HEK293 (cell line): ENCODE results near the gene NID2.

Experiments used
- CTCF ChIA-PET: fragments of 350-600 bp; formaldehyde crosslinking; extraction: SDS; loops from one replicate; lab custom pipeline; 2021; ENCODE audit warnings: antibody characterized with exemption; lab: Yijun Ruan, JAX
- POLR2A ChIA-PET: fragments of 300-600 bp; formaldehyde crosslinking; extraction: SDS; loops from one replicate; lab custom pipeline; 2020; ENCODE audit warnings: antibody characterized with exemption, inconsistent platforms; lab: Yijun Ruan, JAX
- H3K27ac ChIP-seq: fragments of 200-500 bp; sonication (Bioruptor generic); 2 replicates; pipeline ENCODE4 v1.5.1; 2014; ENCODE audit warnings: low read depth, low read length, control low read depth, inconsistent platforms; ENCODE audit errors: extremely low read depth
- H3K36me3 ChIP-seq, 2 experiments: fragments of 200-500 bp in 1 of 2; sonication (Bioruptor generic) in 1 of 2; 1 replicate in 1 of 2; 2 replicates in 1 of 2; pipeline ENCODE4 v1.5.1; 2014 to 2017; ENCODE audit warnings: inconsistent platforms in 2 of 2, low read length in 2 of 2; ENCODE audit not compliant: control insufficient read depth in 2 of 2, insufficient read depth in 1 of 2
- H3K4me1 ChIP-seq: fragments of 200-500 bp; sonication (Bioruptor generic); 2 replicates; pipeline ENCODE4 v1.5.1; 2014; ENCODE audit warnings: mild to moderate bottlenecking, low read length, inconsistent platforms; ENCODE audit not compliant: control insufficient read depth, insufficient read depth
- H3K4me3 ChIP-seq: 2 replicates; pipeline ENCODE4 v1.5.1; 2011; ENCODE audit warnings: low read depth, mild to moderate bottlenecking, control low read depth, low read length, moderate library complexity
- H3K9me3 ChIP-seq: fragments of 200-500 bp; sonication (Bioruptor generic); 2 replicates; pipeline ENCODE4 v1.5.1; 2014; ENCODE audit warnings: low read depth, low read length, inconsistent platforms; ENCODE audit not compliant: control insufficient read depth, insufficient read depth
- ATF2 ChIP-seq: fragments of 450-650 bp; formaldehyde crosslinking; IDR thresholded peaks from 2 replicates; pipeline ENCODE4 v1.5.1; 2016; ENCODE audit warnings: missing biosample characterization, missing genetic modification characterization, low read depth
- HIC1 ChIP-seq: fragments of 450-650 bp; formaldehyde crosslinking; IDR thresholded peaks from 2 replicates; pipeline ENCODE4 v1.5.1; 2016; ENCODE audit warnings: missing biosample characterization, missing genetic modification characterization
- REPIN1 ChIP-seq: fragments of 450-650 bp; formaldehyde crosslinking; IDR thresholded peaks from 2 replicates; pipeline ENCODE4 v1.5.1; 2017; ENCODE audit warnings: missing biosample characterization, missing genetic modification characterization, low read depth
- ZBTB1 ChIP-seq: fragments of 450-650 bp; formaldehyde crosslinking; IDR thresholded peaks from 2 replicates; pipeline ENCODE4 v1.5.1; 2016; ENCODE audit warnings: missing biosample characterization, missing genetic modification characterization
- ZBTB6 ChIP-seq: fragments of 450-650 bp; formaldehyde crosslinking; IDR thresholded peaks from 2 replicates; pipeline ENCODE4 v1.5.1; 2017; ENCODE audit warnings: missing biosample characterization, missing genetic modification characterization
- ZBTB8A ChIP-seq: fragments of 450-650 bp; formaldehyde crosslinking; IDR thresholded peaks from 2 replicates; pipeline ENCODE4 v1.5.1; 2016; ENCODE audit warnings: missing biosample characterization, missing genetic modification characterization
- ZNF121 ChIP-seq: fragments of 450-650 bp; formaldehyde crosslinking; IDR thresholded peaks from 2 replicates; pipeline ENCODE4 v1.5.1; 2016; ENCODE audit warnings: missing biosample characterization, missing genetic modification characterization
- ZNF221 ChIP-seq: fragments of 450-650 bp; formaldehyde crosslinking; IDR thresholded peaks from 2 replicates; pipeline ENCODE4 v1.5.1; 2017; ENCODE audit warnings: missing biosample characterization, missing genetic modification characterization, borderline replicate concordance
- ZNF362 ChIP-seq: fragments of 450-650 bp; formaldehyde crosslinking; IDR thresholded peaks from 2 replicates; pipeline ENCODE4 v1.5.1; 2016; ENCODE audit warnings: missing biosample characterization, missing genetic modification characterization
- ZNF398 ChIP-seq: fragments of 450-650 bp; formaldehyde crosslinking; IDR thresholded peaks from 2 replicates; pipeline ENCODE4 v1.5.1; 2017; ENCODE audit warnings: missing biosample characterization, missing genetic modification characterization
- ZNF488 ChIP-seq: fragments of 450-650 bp; formaldehyde crosslinking; IDR thresholded peaks from 2 replicates; pipeline ENCODE4 v1.5.1; 2016; ENCODE audit warnings: missing biosample characterization, missing genetic modification characterization
- ZNF664 ChIP-seq: fragments of 450-650 bp; formaldehyde crosslinking; IDR thresholded peaks from 2 replicates; pipeline ENCODE4 v1.5.1; 2016; ENCODE audit warnings: missing biosample characterization, missing genetic modification characterization
- ZNF704 ChIP-seq: fragments of 450-650 bp; formaldehyde crosslinking; IDR thresholded peaks from 2 replicates; pipeline ENCODE4 v1.5.1; 2016; ENCODE audit warnings: missing biosample characterization, missing genetic modification characterization
- ZSCAN23 ChIP-seq: fragments of 450-650 bp; formaldehyde crosslinking; IDR thresholded peaks from 2 replicates; pipeline ENCODE4 v1.5.1; 2016; ENCODE audit warnings: missing biosample characterization, missing genetic modification characterization
- ZSCAN4 ChIP-seq: fragments of 450-650 bp; formaldehyde crosslinking; IDR thresholded peaks from 2 replicates; pipeline ENCODE4 v1.5.1; 2017; ENCODE audit warnings: missing biosample characterization, missing genetic modification characterization

NID2 gene

GRCh38 chr14:51993285-51993920 lies 75.5 kb downstream of the NID2 start:
- H3K4me1 ChIP-seq = peaks cover 4% of the 10 kb centered on the region; the same call in 1 of the 2 replicates
- H3K36me3 ChIP-seq = peaks cover 55 to 71% of the 10 kb centered on the region in 2 experiments
- H3K9me3 ChIP-seq = no peaks in the 10 kb centered on the region
- H3K4me3 ChIP-seq = no peak overlapping the region
- ChIA-PET POLR2A (no interaction called here), CTCF (interaction anchor here (0.9 to 2.3 kb wide), 2 partner anchors 15 to 29 kb away, joined by 3 to 8 read pairs; no protein-coding TSS in a partner anchor)
- TF ChIP-seq ZNF121 = no peak
- TF ChIP-seq ZBTB6 (tag by site-specific recombination) = no peak
- no peak for TF ChIP-seq ZNF398 (tag by site-specific recombination)
- no peak for TF ChIP-seq ZNF221 (tag by site-specific recombination)
- TF ChIP-seq ZNF488 (tag by site-specific recombination) = no peak
- no peak for TF ChIP-seq ZNF362 (tag by site-specific recombination)
- no peak for TF ChIP-seq ZBTB1 (tag by site-specific recombination)
- no peak for TF ChIP-seq ZBTB8A (tag by site-specific recombination)
- TF ChIP-seq ZSCAN4 (tag by site-specific recombination) = no peak
- no peak for TF ChIP-seq ZSCAN23
- TF ChIP-seq ATF2 (tag by site-specific recombination) = no peak
- no peak for TF ChIP-seq REPIN1 (tag by site-specific recombination)
- TF ChIP-seq ZNF704 (tag by site-specific recombination) = no peak
- no peak for TF ChIP-seq ZNF664 (tag by site-specific recombination)
- no peak for TF ChIP-seq HIC1 (tag by site-specific recombination)
- no peak overlapping the region for H3K27ac ChIP-seq
